ENCODE measurements around the gene AUNIP.

- TF ChIP-seq CTCF (IDR thresholded peaks at IDR 0.05; ENCODE audit: extremely low read depth in 1 of 2, insufficient read depth in 1 of 2, low read depth in 1 of 2, low read length in 2 of 2) (peak; percentile 98 to 99), POLR2AphosphoS5 (IDR thresholded peaks at IDR 0.05; ENCODE audit: insufficient read depth, low read depth, low read length) (no peak), POLR2A (IDR thresholded peaks at IDR 0.05; ENCODE audit: low read depth, low read length) (no peak), FOS (IDR thresholded peaks at IDR 0.05; ENCODE audit: borderline replicate concordance, insufficient read depth, low read length) (no peak), EZH2 (IDR thresholded peaks at IDR 0.05; ENCODE audit: borderline replicate concordance, low read depth, low read length, severe bottlenecking) (no peak), GATA2 (IDR thresholded peaks at IDR 0.05; ENCODE audit: insufficient read depth, insufficient read length, low read depth, low read length) (no peak), JUN (IDR thresholded peaks at IDR 0.05; ENCODE audit: borderline replicate concordance, insufficient read depth, insufficient read length, low read depth) (no peak)
Measured at GRCh38 chr1:25895365-25895990, 36.2 kb upstream of the AUNIP start.
